Nucleus accumbens (tissue), 56 donors: ENCODE data around the gene EPHB6.

ENCODE experiments used
- DNase-seq, 56 donors: peaks; one replicate each; lab custom pipeline; 2025; lab: John Stamatoyannopoulos, UW

EPHB6 gene

DNA sequence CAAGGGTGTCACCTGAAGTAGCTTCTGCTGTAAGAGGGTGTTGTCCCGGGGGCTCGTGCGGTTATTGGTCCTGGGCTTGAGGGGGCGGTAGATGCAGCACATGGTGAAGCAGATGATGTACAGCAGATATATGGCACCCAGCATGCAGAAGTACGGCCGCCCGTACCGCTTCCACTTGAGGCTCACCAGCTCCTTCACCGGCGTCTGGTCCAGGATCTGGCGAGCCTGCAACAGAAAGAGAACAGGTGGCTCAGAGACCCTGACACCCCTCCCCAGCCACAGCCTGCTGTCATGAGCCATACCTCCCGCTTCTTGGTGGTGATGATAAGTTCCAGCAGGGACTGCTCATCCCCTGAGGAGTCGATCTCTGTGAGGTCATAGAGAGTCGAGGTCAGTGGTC, 20.6 kb downstream of the EPHB6 start:
- no peak for DNase-seq

DNA sequence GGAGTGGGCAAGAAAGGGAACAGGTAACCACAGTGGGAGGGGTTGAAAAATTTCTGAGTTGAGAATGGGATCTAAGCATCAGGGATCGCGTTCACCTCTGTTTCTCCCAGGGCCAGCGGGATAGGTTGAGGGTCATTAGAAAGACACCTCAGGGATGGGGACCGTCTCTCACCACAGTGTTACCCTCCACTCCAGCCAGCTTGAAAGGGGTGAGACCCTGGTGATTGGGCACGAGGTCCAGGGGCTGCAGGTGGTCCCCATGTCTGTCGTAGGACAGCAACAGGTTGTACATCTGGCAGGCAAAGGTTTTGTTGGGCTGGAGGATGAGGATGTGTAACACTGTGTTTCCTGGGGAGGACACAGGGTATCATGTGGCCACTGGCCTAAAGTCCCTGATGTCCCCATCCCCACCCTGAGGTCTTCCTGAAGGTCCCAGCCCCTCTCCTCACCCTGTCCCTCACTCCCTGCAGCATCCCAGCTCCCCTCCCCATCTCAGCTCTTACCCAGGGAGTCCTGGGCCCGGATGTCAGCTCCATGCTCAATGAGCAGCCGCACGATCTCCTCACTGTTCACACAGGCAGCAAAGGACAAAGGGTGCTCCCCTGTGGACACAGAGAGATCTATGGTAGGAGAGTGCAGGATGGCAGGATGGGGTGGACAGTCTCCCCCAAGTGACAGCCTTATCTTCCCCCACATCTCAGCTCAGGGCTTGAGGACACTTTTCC, 21.5 kb downstream of the EPHB6 start:
- DNase-seq: no peak

DNA sequence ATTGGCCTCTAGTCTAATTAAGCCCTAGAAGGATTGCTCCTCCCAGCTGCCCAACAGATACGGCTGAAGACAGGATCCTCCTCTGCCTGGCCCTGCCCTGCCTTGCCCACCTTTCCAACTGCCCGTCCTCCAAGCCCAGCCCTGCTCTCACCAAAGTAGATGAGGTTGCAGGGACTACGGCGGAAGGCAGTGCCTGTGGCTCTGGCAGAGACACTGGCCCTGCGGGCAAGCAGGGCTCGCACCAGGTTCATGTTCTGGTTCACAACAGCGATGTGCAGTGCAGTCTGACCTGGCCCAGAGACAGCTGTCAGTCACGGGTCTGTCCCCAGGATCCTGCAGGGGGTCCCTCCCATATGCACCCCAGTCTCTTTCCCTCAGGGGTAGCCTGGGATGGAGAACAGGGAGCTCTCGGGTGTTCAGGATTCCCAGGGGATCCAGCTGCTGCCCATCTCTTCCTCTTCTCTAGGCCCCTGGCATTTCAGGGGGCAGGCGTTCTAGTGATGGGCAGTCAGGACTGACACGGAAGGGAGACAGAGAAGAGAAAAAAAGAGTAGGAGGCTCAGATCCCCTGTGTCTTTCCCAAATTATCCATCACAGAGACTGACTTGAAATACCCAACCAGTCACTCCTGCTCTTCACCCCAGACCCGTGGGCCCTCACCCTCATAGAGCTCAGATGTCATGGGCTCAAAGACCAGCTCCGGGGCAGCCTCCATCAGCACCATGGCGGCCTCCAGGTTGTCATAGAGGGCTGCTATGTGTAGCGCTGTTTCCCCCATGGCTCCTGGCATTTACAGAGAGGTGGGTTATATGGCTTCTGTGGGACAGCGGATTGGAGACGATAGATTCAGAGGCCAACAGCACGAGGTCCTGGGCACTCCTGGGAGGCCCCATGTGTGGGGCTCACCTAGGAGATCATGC, 22.4 kb downstream of the EPHB6 start:
- no peak for DNase-seq

DNA sequence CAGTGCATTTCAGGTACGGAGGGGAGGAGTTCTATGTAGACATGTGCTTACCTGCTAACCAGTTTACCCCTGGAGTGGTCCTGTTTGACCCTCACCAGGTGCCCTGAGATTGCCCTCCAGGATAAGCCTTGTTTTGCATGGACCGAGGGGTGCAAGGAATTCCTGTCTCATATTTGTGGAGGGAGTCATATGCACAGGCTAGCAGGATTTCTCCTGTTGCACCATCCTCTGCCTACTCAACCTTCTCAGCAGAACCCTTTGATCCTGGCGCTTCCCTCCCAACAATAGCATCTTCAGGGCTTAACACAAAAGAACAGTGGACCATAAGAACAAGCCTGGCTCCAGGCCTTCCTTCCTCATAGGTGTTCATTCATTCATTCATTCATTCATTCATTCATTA, 23.4 kb downstream of the EPHB6 start:
- DNase-seq: no peak

DNA sequence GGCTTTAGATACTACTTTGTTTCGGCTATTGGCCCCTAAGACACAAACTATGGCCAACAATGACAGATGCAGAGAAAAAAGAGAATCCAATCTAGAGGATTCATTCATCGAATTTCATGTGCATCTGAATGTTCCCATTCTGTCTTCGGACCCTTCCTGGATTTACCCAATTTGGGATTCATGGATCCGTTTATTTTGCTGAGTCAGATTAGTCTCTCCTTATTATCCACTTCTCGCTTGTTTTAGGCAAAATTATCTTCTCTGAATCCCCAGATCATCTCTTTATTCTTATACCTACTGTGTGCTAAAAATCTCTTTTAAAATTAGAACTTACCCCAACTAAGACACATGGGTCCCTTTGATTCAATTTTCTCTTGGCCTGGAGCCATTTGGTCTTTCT, 24.2 kb downstream of the EPHB6 start:
- DNase-seq: no peak

DNA sequence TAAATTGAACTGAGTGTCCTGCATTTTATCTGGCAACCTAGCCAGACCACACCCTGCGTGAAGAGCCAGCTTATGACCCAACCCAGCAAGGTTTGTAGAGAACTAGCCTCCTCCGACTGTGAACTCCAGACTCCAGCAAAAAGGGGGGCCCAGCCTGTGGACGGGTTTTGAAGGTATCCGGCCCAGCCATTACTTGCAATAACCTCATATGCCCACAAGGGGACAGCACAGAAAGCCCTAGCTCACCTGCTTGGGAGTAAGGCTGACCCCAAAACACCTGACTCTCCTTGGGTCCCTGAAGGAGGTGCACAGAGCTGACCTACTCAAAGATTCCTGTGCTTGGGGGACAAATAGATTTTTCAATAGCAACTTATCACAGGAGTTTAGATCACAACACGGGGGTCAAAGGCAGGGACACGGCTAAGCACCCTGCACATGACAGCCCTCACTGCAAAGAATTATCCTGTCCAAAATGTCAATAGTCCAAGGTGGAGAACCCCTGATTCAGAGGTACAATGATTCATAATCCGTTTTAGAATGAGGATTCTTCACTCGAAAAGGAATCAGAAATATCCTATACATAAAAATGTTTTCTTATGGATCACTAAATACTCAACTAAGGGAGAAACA, 26.1 kb downstream of the EPHB6 start:
- peak in 1 of 56 donors; percentile 31 for DNase-seq

DNA sequence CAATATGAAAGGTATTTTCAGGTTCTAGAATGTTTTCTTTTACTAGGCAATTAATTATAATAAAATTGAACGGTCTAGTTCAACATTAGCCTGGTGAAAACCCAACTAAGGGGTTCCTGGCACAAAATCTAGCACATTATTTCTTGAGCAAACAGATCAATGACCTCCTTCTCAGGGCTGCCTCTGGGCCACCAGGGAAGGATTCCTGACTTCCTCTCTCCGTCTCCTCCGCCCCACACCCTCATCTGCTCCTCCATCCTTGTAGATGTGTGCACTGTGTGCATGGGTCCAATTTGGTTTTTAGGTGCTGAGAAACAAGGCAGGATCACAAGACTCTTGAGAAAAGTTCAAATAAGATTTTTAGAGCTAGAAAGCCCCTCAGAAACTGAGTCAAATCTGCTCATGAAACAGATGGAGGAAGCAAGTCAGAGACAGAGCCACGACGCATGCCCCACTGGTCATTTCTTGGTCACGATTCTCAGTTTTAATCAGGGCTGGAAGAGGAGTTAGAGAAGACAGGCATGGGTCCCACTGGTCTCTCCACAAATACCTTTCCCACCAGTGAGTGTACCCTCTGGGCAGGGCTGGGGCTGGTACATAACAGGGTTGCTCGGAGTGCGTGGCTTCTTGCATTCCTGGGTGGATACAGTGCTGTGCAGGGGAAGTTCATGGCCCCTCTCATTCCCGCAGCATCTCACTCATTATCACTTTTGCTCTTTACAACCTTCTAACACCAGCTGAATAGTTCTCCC, 26.9 kb downstream of the EPHB6 start:
- no peak for DNase-seq

DNA sequence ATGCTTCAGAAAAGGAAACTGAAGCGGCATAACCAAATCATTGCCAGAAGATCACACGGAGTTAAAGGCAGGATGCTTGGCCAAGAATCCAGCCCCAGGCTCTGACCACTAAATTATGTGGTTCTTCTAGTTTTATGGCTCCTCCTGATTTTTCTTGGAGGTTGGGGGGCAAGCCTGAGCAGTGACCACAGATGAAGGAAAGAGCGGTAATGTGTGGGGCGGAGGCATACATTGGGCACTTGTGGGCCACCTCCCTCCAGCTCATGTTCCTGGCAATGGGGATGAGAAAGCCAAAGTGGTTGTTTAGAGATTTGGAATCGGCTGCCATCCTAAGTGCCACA, 27.4 kb downstream of the EPHB6 start:
- DNase-seq: no peak

DNA sequence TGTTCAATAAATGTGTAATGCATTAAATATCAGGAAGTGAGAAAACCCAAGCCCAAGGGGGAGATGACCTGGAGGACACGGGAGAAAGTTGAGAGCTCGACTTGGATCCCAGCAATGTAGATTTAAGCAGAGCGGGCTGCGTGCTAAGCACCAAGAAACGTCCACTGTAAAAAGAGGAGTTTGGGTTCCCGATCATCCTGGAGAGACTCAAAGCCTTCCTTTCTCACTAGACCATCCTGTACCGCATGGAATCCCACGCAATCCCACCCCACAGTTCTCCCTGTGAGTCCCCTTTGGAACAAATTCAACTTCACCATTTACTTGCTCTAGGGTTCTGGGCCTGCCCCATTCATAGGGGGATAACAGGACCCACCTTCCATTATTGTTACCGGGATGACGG, 28.3 kb downstream of the EPHB6 start:
- no peak for DNase-seq

DNA sequence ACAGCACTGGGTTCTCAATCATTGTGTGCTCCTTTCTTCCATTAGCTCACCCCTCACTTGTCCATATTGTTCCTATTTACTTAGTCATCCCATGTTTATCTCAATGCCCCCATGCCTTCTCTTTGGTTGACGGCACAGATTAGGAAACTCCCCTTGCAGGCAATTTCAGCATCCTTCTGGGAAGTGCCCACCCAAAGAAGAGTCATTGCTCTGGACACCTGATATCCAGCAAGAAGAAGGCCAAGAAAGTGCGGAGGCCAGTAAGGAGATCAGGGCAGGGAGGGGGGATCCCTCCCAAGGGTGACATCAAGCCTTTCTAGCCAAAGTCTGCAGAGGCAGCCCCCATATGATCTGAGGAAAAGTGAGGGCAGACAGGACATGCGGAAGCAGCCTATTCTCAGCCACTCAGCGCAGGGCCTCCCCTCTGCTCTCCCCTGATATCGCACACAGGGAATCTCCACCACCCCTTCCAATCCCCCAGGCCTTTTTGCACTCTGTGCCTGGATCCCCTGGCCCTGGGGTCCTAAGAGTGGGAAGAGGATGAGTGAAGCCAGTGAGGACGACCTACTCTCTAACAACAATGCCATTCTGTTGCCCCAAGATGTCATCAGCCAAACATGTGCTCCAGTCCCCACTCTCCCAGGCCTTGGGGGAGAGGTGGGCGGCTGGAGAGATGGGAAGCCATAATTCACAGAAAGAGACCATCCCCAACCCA, 28.9 kb downstream of the EPHB6 start:
- DNase-seq: no peak

DNA sequence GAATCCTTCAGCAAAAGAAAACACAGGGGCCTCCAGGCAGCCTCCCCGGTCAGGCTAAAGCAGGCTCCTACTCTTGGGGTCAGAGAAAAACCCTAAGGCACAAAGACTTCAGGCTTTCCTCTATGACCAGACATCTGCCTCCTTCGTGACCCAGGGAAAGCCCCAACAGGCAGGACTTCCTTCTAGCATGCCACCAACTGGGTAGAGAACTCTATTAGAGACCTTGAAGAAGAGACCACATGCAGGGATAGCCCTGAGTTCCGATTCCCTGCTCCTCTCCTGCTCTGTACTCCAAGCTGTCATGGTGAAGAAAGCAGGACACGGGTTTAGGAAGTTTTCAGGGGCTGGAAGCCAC, 29.4 kb downstream of the EPHB6 start:
- DNase-seq: no peak

DNA sequence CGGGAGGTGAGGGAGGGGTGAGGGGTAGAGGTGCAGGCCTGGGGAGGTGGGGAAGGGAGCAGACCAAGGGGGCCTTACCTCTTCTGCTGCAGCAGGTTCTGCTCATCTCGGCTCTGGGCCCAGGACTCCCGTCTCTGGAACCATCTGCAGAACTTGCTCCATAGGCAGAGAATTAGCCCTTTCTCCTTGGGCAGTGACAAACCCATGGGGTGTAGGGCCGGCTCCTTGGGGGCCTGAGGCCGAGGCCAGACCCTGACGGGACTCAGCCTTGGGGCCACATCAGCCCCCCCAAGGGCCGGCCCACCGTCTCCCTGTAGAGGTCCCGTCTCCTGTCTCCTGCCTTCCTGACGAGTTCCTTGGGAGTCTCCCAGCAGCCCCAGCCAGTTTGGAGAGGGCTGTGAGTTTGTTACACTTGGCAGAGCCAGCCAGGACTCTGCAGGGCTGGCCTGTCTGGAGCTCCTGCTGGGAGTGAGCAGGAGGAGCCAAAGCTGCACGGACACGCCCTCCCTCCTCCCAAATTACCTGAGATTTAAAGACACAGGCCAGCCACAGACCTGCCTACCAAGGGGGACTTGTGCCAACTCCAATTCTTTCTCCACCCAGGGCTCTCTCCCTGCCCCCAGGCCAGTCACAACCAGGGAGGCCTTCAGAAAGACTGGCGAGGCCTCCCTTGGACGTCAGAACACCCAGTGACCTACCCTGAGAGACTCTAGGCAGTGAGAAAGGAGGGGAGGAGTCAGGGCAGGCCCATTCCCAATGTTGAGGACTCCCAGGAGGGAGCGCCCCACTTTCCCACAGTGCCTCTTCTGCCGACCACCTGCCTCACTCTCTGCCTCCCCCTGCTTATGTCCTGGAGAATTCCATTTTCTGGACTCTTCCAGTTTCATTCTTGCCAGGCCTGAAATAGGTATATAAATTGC, 30.7 kb downstream of the EPHB6 start, which contains the start of gene TRPV6:
Gene TRPV6 (minus strand): TSS at position 435 of the 920 bp plus-strand sequence.
- DNase-seq: no peak

DNA sequence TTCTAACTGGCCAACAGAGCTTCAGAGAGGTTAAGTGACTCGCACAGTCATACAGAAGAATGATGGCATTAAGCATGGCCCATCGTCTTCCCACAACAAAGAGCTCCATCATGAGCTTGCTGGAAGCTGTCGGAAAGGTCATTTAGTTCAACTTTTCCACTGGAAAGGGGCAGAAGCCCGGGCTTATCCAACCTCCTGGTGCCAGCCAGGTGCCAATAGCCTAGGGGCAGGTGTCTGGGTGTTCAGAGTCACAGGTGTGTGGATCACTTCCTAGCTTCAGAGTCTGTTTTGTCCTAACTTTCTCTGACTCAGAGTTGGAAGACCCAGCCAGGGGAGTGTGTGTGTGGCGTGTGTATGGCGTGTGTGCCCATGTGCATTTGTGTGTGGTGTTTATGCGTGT, 32.0 kb downstream of the EPHB6 start:
- DNase-seq: no peak

DNA sequence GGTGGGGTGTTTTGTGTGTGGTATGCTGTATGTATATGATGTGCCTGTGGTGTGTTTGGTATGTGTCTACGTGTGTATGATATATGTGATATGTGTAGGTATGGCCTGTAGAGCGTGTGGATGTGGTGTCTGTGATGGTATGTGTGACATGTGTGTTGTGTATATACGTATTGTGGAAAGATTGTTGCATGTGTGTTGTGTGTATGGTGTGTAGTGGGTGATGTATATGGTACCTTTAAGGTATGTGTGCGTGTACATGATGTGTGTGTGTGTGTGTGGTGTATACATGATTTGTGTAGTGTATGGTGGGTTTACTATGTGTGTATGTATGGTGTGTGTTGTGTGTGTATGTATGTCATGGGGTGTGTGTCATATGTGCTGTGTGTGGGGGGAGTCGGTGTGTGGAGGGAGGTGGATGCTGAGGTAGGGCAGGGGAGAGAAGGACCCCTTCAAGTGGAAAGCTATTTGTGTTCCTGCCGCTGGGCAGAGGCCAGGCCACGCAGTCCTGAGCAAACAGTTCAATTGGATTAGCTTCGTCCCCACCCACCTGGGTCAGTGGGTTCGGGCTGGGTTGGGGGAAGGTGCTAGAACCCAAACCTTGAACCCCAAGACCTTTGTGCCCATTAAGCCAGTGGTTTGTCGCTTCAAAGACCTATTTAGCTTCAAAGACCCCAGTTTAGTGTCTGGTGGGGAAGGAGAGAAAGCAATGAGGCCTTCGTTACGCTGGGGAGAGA, 32.6 kb downstream of the EPHB6 start:
- no peak for DNase-seq

DNA sequence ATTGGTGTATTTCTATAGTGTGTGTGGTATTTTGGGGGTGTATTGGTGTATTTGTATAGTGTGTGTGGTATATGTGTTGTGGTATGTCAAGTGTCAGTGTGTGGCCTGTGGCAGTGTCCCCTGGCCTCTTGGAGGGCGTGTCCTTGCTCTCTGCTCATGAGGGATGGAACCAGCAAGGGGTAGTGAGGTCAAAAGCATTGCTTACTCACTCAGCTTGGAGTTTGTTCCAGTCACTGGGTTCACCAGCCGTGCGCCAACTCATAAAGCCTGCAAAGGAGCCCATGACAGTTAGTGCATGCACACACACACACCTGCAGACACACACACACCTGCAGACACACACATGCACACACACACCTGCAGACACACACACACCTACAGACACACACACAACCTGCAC, 34.9 kb downstream of the EPHB6 start:
- no peak for DNase-seq

DNA sequence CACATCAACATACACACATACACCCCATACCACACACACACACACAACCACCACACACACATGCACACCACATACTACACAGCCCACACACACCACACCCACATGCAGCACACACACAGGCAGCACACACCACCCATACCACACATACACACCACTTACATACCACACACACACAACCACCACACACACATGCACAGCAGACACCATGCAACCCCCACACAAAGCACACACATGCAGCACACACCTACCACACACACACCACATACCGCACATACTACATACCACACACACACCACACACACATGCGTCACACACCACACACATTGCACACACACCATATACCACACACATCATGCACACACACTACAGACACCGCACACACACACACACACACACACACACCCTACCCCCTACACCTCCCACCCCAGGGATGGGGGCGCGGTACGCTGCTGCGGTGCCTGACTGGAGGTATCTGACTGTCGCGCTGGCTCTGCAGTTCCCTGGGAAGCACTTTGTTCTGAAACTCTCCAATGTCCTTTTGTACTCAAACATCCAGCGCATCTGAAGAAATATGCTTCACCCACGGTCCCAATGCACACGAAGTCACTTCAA, 36.1 kb downstream of the EPHB6 start:
- DNase-seq: no peak

DNA sequence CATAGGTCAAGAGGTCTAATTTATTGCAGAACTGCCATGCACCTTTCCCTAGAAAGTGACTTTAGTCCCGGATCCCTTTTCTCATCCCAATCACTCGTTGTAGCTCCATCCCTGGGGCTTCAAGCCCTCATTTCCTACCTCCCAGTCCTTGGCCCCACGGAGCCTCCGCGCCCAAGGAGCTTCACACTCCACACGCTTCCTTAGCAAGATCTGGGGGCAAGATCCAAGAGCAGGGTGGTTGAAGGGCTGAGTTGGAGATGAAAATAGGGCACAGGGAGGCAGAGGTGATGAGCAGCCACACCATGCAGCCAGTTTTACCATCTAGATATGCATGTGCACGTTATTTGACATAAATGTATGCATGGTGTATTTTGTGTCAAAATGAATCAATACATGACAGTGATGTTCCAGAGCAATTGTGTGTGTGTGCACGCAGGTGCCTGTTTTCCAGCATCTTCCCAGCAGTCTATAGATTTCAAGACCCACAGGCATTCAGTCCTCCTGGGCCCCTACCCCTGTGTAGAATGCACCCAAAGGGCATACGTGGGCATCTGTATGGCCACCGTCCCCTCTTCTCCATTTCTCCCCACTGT, 36.7 kb downstream of the EPHB6 start:
- DNase-seq: no peak

DNA sequence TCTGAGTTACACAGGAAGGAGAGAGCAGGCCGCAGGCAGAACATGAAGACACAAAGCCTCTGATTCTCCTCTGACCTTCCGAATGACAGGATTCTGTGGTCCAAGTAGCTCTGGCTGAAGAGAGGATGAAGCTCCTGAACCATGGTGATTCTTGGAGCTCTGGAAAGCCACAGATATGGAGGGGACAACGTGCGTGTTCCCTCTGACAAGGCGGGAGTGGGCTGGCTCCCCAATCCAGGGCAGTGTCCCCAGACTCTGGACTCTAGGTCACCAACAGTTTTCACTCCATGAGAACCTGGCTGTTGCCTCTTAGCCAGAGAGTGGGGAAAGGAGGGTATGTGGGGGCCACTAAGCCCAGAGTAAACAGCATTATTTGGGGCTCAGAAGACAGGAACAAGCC, 38.1 kb downstream of the EPHB6 start:
- no peak for DNase-seq
